ENCODE data around the gene DDHD1. TPM values are rescaled to one million over a fixed set of nuclear protein-coding genes. Genes with fewer than 3 reads are reported as not detected.
A peak's percentile ranks its signal among the peaks of the same experiment; 100 is the strongest.

DDHD1 gene
- total RNA-seq, 4 donors from 2014 or later: 9.7 to 19.4 (median 14.6) TPM

- no peak for DNase-seq (ENCODE audit: low spot score in 2 of 2)
- WGBS, 2 donors: 90 to 92% methylated on average over 4 of the region's 4 CpGs
- H3K4me3 ChIP-seq (ENCODE audit: low read depth, poor library complexity, severe bottlenecking): no peak overlapping the region
- intact Hi-C loops (cut with DNase I; ENCODE audit: low total_unique reads): no loop called here
- TF ChIP-seq POLR2A (IDR thresholded peaks at IDR 0.05) (no peak), CTCF (IDR thresholded peaks at IDR 0.05) (no peak)
Observed at GRCh38 chr14:53175375-53175774, 22.3 kb upstream of the DDHD1 start.

GRCh38 chr14:53174918-53175317 is 21.8 kb upstream of the DDHD1 start:
- no peak for DNase-seq (ENCODE audit: low spot score in 2 of 2)
- intact Hi-C loops (cut with DNase I; ENCODE audit: low total_unique reads): no loop called here
- TF ChIP-seq POLR2A (IDR thresholded peaks at IDR 0.05) (no peak), CTCF (IDR thresholded peaks at IDR 0.05) (no peak)
- no peak overlapping the region for H3K4me3 ChIP-seq (ENCODE audit: low read depth, poor library complexity, severe bottlenecking)
- WGBS, 2 donors: 72 to 75% methylated on average over 4 of the region's 4 CpGs

- no peak for DNase-seq (ENCODE audit: low spot score in 2 of 2)
- intact Hi-C loops (cut with DNase I; ENCODE audit: low total_unique reads): no loop called here
- TF ChIP-seq POLR2A (IDR thresholded peaks at IDR 0.05) (no peak), CTCF (IDR thresholded peaks at IDR 0.05) (no peak)
- WGBS, 2 donors: 82 to 88% methylated on average over 9 of the region's 9 CpGs
- H3K4me3 ChIP-seq (ENCODE audit: low read depth, poor library complexity, severe bottlenecking): no peak overlapping the region
Observed at GRCh38 chr14:53168786-53169185, 15.7 kb upstream of the DDHD1 start.

- DNase-seq (ENCODE audit: low spot score in 2 of 2): peak in 1 of 2 donors; percentile 38
- TF ChIP-seq CTCF (IDR thresholded peaks at IDR 0.05): no peak
- no peak for TF ChIP-seq POLR2A (IDR thresholded peaks at IDR 0.05)
- 56 to 62% methylated on average over 4 of the region's 4 CpGs for WGBS, 2 donors
- intact Hi-C loops (cut with DNase I; ENCODE audit: low total_unique reads): no loop called here
- no peak overlapping the region for H3K4me3 ChIP-seq (ENCODE audit: low read depth, poor library complexity, severe bottlenecking)
Observed at GRCh38 chr14:53167602-53168328, 14.6 kb upstream of the DDHD1 start.

- intact Hi-C loops (cut with DNase I; ENCODE audit: low total_unique reads): no loop called here
- no peak for TF ChIP-seq CTCF (IDR thresholded peaks at IDR 0.05)
- TF ChIP-seq POLR2A (IDR thresholded peaks at IDR 0.05): no peak
- H3K4me3 ChIP-seq (ENCODE audit: low read depth, poor library complexity, severe bottlenecking): no peak overlapping the region
- no peak for DNase-seq (ENCODE audit: low spot score in 2 of 2)
- 73 to 86% methylated on average over 2 of the region's 2 CpGs for WGBS, 2 donors
Observed at GRCh38 chr14:53161758-53162435, 8.8 kb upstream of the DDHD1 start.

Measured in lower leg skin (tissue), 4 donors.